ENCODE measurements around the gene MRPL2.

The MRPL2 gene

GRCh38 chr6:43075670-43076463 is 16.6 kb upstream of the MRPL2 start, which contains the start of gene PTK7:
Gene PTK7 (plus strand): TSS chr6:43076314. CDS start chr6:43076489, 175 bp downstream.
- TF ChIP-seq SPI1 (IDR thresholded peaks at IDR 0.05; ENCODE audit: low read depth, low read length) (no peak), PAX5 (IDR thresholded peaks at IDR 0.05; ENCODE audit: insufficient read depth, low read length, severe bottlenecking) (no peak), TAF1 (IDR thresholded peaks at IDR 0.05; ENCODE audit: low read depth, low read length) (no peak), POLR2A (IDR thresholded peaks at IDR 0.05; ENCODE audit: low read depth, low read length) (no peak), POLR2AphosphoS5 (IDR thresholded peaks at IDR 0.05; ENCODE audit: low read depth, low read length) (no peak), POU2F2 (IDR thresholded peaks at IDR 0.05; ENCODE audit: low read depth, low read length) (no peak)
- FAIRE-seq, result no peak
- no peak for DNase-seq (ENCODE audit: insufficient read length, low spot score)

- FAIRE-seq (no peak), DNase-seq (ENCODE audit: insufficient read length, low spot score) (no peak)
- no peak for TF ChIP-seq POU2F2 (IDR thresholded peaks at IDR 0.05; ENCODE audit: low read depth, low read length)
Measured at GRCh38 chr6:43074847-43075669, 15.8 kb upstream of the MRPL2 start.

GRCh38 chr6:43070028-43070632 is 10.9 kb upstream of the MRPL2 start:
- FAIRE-seq (peak; percentile 69), DNase-seq (ENCODE audit: insufficient read length, low spot score) (peak; percentile 70)

GRCh38 chr6:43062818-43063217 is 3.6 kb upstream of the MRPL2 start:
- DNase-seq (ENCODE audit: insufficient read length, low spot score) (no peak), FAIRE-seq (no peak)
- no peak for TF ChIP-seq TAF1 (IDR thresholded peaks at IDR 0.05; ENCODE audit: low read depth, low read length)

More at GRCh38 chr6:43070028-43070632, 10.9 kb upstream of the MRPL2 start:
- no peak for TF ChIP-seq TAF1 (IDR thresholded peaks at IDR 0.05; ENCODE audit: low read depth, low read length)
- no peak for TF ChIP-seq PAX5 (IDR thresholded peaks at IDR 0.05; ENCODE audit: insufficient read depth, low read length, severe bottlenecking)
- TF ChIP-seq POLR2AphosphoS5 (IDR thresholded peaks at IDR 0.05; ENCODE audit: low read depth, low read length), result no peak
- no peak for TF ChIP-seq SPI1 (IDR thresholded peaks at IDR 0.05; ENCODE audit: low read depth, low read length)
- no peak for TF ChIP-seq POU2F2 (IDR thresholded peaks at IDR 0.05; ENCODE audit: low read depth, low read length)
- TF ChIP-seq POLR2A (IDR thresholded peaks at IDR 0.05; ENCODE audit: low read depth, low read length), result no peak

- no peak for TF ChIP-seq SPI1 (IDR thresholded peaks at IDR 0.05; ENCODE audit: low read depth, low read length)
- no peak for TF ChIP-seq PAX5 (IDR thresholded peaks at IDR 0.05; ENCODE audit: insufficient read depth, low read length, severe bottlenecking)
- TF ChIP-seq POLR2AphosphoS5 (IDR thresholded peaks at IDR 0.05; ENCODE audit: low read depth, low read length), result no peak
- TF ChIP-seq POU2F2 (IDR thresholded peaks at IDR 0.05; ENCODE audit: low read depth, low read length), result no peak
- TF ChIP-seq TAF1 (IDR thresholded peaks at IDR 0.05; ENCODE audit: low read depth, low read length), result no peak
- TF ChIP-seq POLR2A (IDR thresholded peaks at IDR 0.05; ENCODE audit: low read depth, low read length), result no peak
- no peak for DNase-seq (ENCODE audit: insufficient read length, low spot score)
- FAIRE-seq, result no peak
Measured at GRCh38 chr6:43061861-43062260, 2.6 kb upstream of the MRPL2 start.

GRCh38 chr6:43060755-43061633 is 1.8 kb upstream of the MRPL2 start:
- DNase-seq (ENCODE audit: insufficient read length, low spot score) (no peak), FAIRE-seq (no peak)
- no peak for TF ChIP-seq PAX5 (IDR thresholded peaks at IDR 0.05; ENCODE audit: insufficient read depth, low read length, severe bottlenecking)
- no peak for TF ChIP-seq POLR2A (IDR thresholded peaks at IDR 0.05; ENCODE audit: low read depth, low read length)
- no peak for TF ChIP-seq TAF1 (IDR thresholded peaks at IDR 0.05; ENCODE audit: low read depth, low read length)
- no peak for TF ChIP-seq POLR2AphosphoS5 (IDR thresholded peaks at IDR 0.05; ENCODE audit: low read depth, low read length)
- no peak for TF ChIP-seq SPI1 (IDR thresholded peaks at IDR 0.05; ENCODE audit: low read depth, low read length)
- no peak for TF ChIP-seq POU2F2 (IDR thresholded peaks at IDR 0.05; ENCODE audit: low read depth, low read length)

GRCh38 chr6:43060034-43060754 is 960 bp upstream of the MRPL2 start:
- no peak for TF ChIP-seq PAX5 (IDR thresholded peaks at IDR 0.05; ENCODE audit: insufficient read depth, low read length, severe bottlenecking)
- TF ChIP-seq POLR2A (IDR thresholded peaks at IDR 0.05; ENCODE audit: low read depth, low read length), result no peak
- no peak for TF ChIP-seq TAF1 (IDR thresholded peaks at IDR 0.05; ENCODE audit: low read depth, low read length)
- no peak for TF ChIP-seq POLR2AphosphoS5 (IDR thresholded peaks at IDR 0.05; ENCODE audit: low read depth, low read length)
- no peak for TF ChIP-seq SPI1 (IDR thresholded peaks at IDR 0.05; ENCODE audit: low read depth, low read length)
- TF ChIP-seq POU2F2 (IDR thresholded peaks at IDR 0.05; ENCODE audit: low read depth, low read length), result no peak
- FAIRE-seq (no peak), DNase-seq (ENCODE audit: insufficient read length, low spot score) (no peak)

- DNase-seq (ENCODE audit: insufficient read length, low spot score) (no peak), FAIRE-seq (no peak)
- no peak for TF ChIP-seq TAF1 (IDR thresholded peaks at IDR 0.05; ENCODE audit: low read depth, low read length)
- TF ChIP-seq SPI1 (IDR thresholded peaks at IDR 0.05; ENCODE audit: low read depth, low read length), result no peak
- TF ChIP-seq PAX5 (IDR thresholded peaks at IDR 0.05; ENCODE audit: insufficient read depth, low read length, severe bottlenecking), result no peak
- no peak for TF ChIP-seq POLR2A (IDR thresholded peaks at IDR 0.05; ENCODE audit: low read depth, low read length)
- no peak for TF ChIP-seq POLR2AphosphoS5 (IDR thresholded peaks at IDR 0.05; ENCODE audit: low read depth, low read length)
- TF ChIP-seq POU2F2 (IDR thresholded peaks at IDR 0.05; ENCODE audit: low read depth, low read length), result no peak
Measured at GRCh38 chr6:43058531-43058930, 703 bp downstream of the MRPL2 start.

Measured in GM12891 (cell line).